HG03565 (cell line): Measurements from ENCODE around the gene CASS4.
"Not testable (repeated sequence)": the region's sequence is repeated elsewhere in the genome, so short reads cannot be mapped to it uniquely, and the experiment has no call there.

Experiments
- ATAC-seq: cut with Tn5 transposase; IDR thresholded peaks from one replicate; pipeline ENCODE4 v1.9.1; 2021; ENCODE audit warnings: mild to moderate bottlenecking, moderate library complexity; ENCODE audit not compliant: unreplicated experiment

Gene CASS4, protein sequence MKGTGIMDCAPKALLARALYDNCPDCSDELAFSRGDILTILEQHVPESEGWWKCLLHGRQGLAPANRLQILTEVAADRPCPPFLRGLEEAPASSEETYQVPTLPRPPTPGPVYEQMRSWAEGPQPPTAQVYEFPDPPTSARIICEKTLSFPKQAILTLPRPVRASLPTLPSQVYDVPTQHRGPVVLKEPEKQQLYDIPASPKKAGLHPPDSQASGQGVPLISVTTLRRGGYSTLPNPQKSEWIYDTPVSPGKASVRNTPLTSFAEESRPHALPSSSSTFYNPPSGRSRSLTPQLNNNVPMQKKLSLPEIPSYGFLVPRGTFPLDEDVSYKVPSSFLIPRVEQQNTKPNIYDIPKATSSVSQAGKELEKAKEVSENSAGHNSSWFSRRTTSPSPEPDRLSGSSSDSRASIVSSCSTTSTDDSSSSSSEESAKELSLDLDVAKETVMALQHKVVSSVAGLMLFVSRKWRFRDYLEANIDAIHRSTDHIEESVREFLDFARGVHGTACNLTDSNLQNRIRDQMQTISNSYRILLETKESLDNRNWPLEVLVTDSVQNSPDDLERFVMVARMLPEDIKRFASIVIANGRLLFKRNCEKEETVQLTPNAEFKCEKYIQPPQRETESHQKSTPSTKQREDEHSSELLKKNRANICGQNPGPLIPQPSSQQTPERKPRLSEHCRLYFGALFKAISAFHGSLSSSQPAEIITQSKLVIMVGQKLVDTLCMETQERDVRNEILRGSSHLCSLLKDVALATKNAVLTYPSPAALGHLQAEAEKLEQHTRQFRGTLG

DNA sequence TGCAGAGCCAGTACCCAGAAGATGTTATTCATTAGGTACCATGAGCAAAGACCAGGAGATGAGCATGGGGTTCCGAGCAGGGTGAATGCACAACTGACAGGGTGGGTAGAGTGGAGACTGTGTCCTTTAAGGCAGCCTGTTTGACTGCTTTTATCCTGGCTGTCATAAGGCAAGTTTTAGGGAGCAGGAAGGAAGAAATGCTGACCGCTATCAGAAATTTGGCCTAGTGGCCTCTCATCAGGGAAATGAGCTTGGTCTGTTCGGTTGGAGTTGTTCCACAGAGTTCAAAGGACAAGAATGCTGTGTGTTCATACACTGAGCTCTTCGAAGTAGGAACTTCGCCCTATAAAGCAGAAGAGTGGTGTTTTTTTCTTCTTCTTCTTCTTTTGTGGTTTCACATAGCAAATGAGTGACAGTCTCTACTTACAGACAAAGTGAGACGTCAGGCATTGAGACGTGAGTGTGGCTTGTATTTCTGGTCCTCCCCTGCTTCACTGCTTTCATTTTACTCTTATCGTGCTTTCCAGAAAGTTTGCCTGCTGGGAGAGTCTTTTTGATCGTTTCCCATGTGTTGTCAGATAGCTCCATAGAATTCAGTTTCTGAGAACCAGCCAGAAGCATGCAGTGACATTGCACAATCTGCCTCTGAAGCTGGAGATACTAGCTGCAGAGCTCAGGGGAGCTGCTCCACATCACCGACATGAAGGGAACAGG is at the start of gene CASS4:
Gene CASS4 (plus strand): TSS at position 502 of the 714 bp plus-strand sequence. CDS start 199 bp downstream, at position 701.
- ATAC-seq, result peak; percentile 46

- no peak for ATAC-seq
Observed at GRCh38 chr20:56362833-56363413, 49.1 kb upstream of the CASS4 start.

DNA sequence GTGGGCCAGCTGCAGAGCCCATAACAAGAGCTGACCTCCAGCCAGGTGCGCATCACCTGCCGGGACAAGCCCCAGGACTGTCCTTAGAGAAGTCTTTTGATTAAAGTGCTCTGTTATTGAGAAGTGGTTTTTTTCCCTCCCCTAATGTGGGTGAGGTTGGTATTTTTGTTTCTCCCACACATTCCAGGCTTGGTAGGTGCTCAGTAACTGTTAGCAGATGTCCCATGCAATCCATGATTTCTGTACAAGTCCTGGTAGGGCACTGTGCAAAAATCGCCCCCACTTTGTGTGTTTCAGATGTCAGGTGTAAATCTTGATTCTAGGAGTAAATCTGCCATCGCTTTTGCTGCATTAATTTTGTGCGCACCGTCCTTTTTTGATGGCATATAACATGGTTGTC is 48.6 kb upstream of the CASS4 start:
- ATAC-seq, result no peak

DNA sequence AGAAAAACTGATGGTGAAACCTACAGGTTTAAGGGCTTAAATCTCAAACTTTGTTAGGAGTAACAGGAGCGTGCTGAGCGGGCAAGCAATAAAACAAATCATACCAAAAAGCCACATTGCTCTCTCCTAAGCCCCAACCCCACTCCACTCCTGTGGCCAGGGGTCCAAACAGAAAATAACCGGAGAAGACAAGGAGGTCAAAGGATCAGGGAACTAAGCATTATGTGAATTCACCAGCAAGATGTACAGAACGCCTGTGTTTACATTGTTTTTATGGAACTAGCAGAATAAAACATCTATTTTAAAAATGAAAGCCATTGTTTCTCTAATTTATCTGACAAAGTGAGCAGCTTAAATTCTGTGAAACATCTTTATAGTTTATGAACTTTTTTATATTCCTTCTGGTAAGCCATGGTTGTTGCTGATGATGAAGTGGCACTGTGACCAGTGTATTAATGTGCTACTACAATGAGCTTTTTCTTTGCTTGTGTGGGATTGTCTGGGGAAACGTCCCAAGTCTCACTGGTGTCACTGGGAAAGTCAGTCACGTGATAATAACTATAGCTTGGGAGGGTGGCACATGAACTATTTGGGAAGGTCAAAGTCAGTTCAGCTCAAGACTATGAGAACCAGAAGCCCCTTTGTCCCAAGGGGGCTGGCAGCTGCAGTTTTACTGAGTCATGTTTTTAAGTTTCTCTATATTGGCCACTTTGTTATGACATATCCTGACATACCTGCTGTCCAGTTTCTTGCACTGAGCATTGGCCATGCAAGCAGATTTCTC is 43.5 kb upstream of the CASS4 start:
- ATAC-seq, result no peak

GRCh38 chr20:56369179-56369578 is 42.9 kb upstream of the CASS4 start:
- ATAC-seq, result no peak

- no peak for ATAC-seq
Observed at GRCh38 chr20:56371977-56372376, 40.1 kb upstream of the CASS4 start.

DNA sequence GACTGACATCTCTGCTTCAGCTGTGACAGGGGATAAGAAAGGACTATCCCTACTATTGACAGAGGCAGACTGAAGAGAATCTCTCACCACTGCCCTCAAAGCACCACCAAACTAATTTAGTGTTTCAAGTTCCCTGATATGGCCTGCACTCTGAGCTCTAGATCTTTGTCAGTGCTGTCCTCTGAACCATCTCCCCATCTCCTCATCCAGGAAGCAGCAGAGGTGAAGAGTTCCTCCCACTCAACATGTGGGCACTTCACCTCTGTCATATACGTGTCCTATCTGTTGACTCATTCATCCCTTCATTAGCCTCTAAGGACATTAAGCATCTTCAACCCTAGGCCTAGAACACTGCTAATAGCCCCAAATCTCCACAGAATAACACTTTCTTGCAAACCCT is 39.2 kb upstream of the CASS4 start:
- no peak for ATAC-seq

- peak; percentile 71 for ATAC-seq
Observed at GRCh38 chr20:56373942-56374341, 38.1 kb upstream of the CASS4 start.

DNA sequence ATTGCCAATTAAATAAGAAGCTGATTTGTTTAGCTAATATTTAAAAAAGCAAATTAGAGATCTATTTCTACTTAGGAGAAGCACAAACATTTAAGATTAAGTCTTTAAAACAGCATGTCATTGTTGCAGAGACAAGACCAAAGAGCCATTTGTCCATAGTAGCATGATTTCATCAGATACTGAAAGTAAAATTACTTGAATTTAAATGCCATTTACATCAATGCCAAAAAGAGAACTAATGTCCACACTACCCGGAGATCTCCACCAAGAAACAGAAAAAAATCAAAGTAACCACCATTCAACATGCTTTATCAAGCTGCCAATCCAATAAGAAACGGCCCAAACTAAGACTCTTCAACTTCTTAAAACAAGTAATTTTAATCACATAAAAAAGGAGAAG is 35.7 kb upstream of the CASS4 start:
- ATAC-seq, result no peak

- ATAC-seq, result no peak
Observed at GRCh38 chr20:56378386-56378785, 33.7 kb upstream of the CASS4 start.

DNA sequence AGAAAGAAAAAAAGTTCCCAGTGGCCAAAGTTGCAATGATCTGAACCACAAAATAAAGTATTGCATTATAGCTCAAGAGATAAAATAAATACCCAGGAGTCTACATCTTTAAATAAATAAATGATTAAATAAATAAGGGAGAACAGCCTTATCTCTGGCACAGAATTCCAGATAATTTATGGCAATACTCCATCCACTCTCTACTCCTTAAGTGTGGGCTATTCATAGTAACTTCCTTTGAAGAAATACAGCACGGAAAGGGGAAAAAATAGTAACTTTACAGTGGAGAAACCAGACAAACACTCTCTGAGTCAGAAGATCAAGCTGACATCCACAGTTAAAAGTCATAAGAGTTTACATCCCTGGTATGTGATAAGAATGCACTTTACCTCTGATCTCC is 31.7 kb upstream of the CASS4 start:
- no peak for ATAC-seq

DNA sequence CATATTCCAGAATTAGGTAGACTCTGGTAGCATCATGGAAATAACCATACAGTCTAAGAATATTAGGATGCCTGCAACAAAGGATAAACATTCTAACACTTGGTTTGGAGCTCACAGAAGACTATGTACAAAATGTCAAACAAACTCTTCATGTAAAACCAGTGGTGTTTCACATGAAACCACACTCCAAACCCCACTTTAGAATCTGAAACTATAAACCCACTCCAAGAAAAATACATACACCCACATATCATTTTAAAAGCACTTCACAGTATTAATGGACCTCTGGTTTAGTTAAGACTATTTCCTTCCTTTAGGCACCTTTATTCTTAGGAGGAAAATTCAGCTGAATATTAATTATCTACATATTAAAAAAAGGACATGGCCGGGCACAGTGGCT is 30.6 kb upstream of the CASS4 start:
- peak; percentile 76 for ATAC-seq

- no peak for ATAC-seq
Observed at GRCh38 chr20:56382696-56383095, 29.4 kb upstream of the CASS4 start.

- no peak for ATAC-seq
Observed at GRCh38 chr20:56383334-56383733, 28.7 kb upstream of the CASS4 start.

- no peak for ATAC-seq
Observed at GRCh38 chr20:56385130-56385529, 26.9 kb upstream of the CASS4 start.

DNA sequence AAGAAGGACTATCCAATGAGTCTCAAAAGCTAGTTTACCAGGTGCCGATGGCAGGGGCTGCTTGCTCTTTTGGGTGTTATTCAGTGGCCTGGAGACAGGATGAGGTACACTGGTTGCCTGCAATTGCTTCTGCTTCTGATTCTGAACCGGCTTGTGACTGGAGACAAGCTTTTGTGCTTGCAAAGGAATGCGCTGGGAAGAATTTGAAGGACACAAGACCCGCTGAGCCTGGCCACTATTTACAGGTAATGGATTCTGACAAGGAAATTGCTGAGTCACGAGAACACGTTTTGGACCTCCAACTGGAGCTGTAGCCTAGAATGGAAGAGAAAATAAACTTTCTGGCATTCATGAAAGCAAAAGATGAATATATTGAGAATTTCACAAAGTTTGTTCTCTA is 25.8 kb upstream of the CASS4 start:
- ATAC-seq, result no peak

DNA sequence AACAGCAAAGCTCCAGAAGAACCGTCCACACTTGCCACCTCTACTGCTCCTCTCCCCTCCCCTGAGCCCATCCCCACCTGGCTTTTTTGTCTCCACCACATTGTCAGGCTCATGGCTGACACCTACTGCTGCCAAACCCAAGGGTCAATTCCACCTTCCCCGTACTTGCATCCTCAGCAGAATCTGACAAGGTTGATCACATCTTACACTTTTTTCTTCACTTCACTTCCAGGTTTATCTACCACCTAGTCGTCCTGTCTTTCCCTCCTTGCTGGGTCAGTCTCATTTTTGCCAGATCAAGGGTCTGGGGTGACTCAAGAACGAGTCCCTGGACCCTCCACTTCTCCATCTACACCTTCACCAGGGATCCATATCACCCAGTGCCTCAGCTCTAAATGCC is 23.2 kb upstream of the CASS4 start:
- no peak for ATAC-seq

DNA sequence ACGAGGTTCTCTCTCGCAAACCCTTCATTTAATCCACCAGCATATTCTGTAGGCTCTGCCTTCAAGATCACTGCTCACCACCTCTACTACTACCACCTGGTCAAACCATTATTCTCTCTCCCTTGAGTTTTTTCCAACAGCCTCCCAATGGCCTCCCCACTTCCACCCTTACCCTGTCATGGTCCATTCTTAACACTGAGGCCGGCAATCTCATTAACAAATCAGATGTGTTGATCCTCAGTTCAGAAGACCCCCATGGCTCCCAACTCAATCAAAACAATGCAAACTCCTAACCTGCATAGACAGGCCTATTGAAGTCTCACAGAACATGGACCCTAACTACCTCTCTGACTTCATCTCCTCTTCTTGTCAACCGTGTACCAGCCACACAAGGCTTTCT is 22.3 kb upstream of the CASS4 start:
- no peak for ATAC-seq

GRCh38 chr20:56390396-56390795 is 21.7 kb upstream of the CASS4 start:
- not testable (repeated sequence) for ATAC-seq

DNA sequence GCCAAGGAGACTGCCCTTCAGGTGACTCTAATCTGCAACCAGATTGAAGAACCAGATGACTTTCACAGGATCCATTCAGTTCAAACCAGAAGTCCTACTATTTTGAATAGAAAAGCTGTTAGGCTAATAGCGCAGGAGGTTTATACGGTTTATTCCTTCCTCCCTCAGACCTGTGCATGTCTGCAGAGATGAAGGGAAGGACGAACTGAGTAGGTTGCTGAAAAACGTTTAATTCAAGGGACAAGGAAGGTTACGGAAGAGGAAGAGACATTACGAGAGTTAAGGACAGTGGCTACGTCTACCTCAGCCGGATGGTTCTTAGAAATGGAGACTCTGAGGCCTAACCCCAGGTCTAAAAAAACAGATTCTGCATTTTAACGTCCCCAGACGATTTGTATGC is 21.0 kb upstream of the CASS4 start:
- ATAC-seq, result no peak
